Liver (tissue), 3 donors: ENCODE results near the gene ACOT11.
"Not testable (repeated sequence)": the region's sequence is repeated elsewhere in the genome, so short reads cannot be mapped to it uniquely, and the experiment has no call there.

Experiments used
- FOXA1 ChIP-seq: IDR thresholded peaks from 2 replicates; pipeline ENCODE4 v1.6.1; 2016; ENCODE audit warnings: antibody characterized with exemption
- JUND ChIP-seq, 2 donors: IDR thresholded peaks; 2 replicates each; pipeline ENCODE4 v1.6.1; 2016; ENCODE audit warnings: antibody characterized with exemption in 2 of 2
- RAD21 ChIP-seq, 2 donors: IDR thresholded peaks; 2 replicates each; pipeline ENCODE4 v1.6.1; 2016; ENCODE audit warnings: antibody characterized with exemption in 2 of 2, mild to moderate bottlenecking in 2 of 2
- TAF1 ChIP-seq: conservative IDR thresholded peaks from 2 replicates; pipeline ENCODE4 v1.6.1; 2016; ENCODE audit warnings: antibody characterized with exemption, mild to moderate bottlenecking
- TF ChIP-seq, protein P1 (sequence below): fragments of 150-350 bp; IDR thresholded peaks from 2 replicates; pipeline ENCODE4 v1.5.1; 2017; ENCODE audit warnings: improper control_type of control experiment, low read depth, low read length; ENCODE audit not compliant: missing input control
- TF ChIP-seq, protein P2 (sequence below): IDR thresholded peaks from 2 replicates; pipeline ENCODE4 v1.6.1; 2016; ENCODE audit warnings: antibody characterized with exemption
- TF ChIP-seq, protein P3 (sequence below): IDR thresholded peaks from 2 replicates; pipeline ENCODE4 v1.6.1; 2016; ENCODE audit warnings: antibody characterized with exemption, mild to moderate bottlenecking
- donor health status: healthy.
- donor health status: healthy.

DNA sequence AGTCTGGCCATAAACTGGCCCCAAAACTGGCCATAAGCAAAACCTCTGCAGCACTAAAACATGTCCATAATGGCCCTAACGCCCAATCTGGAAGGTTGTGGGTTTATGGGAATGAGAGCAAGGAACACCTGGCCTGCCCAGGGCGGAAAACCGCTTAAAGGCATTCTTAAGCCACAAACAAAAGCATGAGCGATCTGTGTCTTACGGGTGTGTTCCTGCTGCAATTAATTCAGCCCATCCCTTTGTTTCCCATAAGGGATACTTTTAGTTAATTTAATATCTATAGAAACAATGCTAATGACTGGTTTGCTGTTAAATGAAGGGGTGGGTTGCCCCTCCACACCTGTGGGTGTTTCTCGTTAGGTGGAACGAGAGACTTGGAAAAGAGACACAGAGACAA lies 87.8 kb downstream of the ACOT11 start:
- TF ChIP-seq, protein P1, sequence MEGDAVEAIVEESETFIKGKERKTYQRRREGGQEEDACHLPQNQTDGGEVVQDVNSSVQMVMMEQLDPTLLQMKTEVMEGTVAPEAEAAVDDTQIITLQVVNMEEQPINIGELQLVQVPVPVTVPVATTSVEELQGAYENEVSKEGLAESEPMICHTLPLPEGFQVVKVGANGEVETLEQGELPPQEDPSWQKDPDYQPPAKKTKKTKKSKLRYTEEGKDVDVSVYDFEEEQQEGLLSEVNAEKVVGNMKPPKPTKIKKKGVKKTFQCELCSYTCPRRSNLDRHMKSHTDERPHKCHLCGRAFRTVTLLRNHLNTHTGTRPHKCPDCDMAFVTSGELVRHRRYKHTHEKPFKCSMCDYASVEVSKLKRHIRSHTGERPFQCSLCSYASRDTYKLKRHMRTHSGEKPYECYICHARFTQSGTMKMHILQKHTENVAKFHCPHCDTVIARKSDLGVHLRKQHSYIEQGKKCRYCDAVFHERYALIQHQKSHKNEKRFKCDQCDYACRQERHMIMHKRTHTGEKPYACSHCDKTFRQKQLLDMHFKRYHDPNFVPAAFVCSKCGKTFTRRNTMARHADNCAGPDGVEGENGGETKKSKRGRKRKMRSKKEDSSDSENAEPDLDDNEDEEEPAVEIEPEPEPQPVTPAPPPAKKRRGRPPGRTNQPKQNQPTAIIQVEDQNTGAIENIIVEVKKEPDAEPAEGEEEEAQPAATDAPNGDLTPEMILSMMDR, result not testable (repeated sequence)
- TF ChIP-seq RAD21 (IDR thresholded peaks at IDR 0.05); JUND (IDR thresholded peaks at IDR 0.05); TAF1; FOXA1: not testable (repeated sequence)
- TF ChIP-seq, protein P2, sequence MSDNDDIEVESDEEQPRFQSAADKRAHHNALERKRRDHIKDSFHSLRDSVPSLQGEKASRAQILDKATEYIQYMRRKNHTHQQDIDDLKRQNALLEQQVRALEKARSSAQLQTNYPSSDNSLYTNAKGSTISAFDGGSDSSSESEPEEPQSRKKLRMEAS, result not testable (repeated sequence)
- TF ChIP-seq, protein P3, sequence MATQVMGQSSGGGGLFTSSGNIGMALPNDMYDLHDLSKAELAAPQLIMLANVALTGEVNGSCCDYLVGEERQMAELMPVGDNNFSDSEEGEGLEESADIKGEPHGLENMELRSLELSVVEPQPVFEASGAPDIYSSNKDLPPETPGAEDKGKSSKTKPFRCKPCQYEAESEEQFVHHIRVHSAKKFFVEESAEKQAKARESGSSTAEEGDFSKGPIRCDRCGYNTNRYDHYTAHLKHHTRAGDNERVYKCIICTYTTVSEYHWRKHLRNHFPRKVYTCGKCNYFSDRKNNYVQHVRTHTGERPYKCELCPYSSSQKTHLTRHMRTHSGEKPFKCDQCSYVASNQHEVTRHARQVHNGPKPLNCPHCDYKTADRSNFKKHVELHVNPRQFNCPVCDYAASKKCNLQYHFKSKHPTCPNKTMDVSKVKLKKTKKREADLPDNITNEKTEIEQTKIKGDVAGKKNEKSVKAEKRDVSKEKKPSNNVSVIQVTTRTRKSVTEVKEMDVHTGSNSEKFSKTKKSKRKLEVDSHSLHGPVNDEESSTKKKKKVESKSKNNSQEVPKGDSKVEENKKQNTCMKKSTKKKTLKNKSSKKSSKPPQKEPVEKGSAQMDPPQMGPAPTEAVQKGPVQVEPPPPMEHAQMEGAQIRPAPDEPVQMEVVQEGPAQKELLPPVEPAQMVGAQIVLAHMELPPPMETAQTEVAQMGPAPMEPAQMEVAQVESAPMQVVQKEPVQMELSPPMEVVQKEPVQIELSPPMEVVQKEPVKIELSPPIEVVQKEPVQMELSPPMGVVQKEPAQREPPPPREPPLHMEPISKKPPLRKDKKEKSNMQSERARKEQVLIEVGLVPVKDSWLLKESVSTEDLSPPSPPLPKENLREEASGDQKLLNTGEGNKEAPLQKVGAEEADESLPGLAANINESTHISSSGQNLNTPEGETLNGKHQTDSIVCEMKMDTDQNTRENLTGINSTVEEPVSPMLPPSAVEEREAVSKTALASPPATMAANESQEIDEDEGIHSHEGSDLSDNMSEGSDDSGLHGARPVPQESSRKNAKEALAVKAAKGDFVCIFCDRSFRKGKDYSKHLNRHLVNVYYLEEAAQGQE, result not testable (repeated sequence)
